D721Med (cell line): ENCODE data around the gene KIFC3.

ENCODE experiments used
- DNase-seq: peaks from one replicate; pipeline ENCODE4 v3.0.0; 2011; ENCODE audit warnings: low spot score; ENCODE audit not compliant: insufficient read length
- FAIRE-seq: peaks from 2 replicates; lab custom pipeline; 2011; peaks lifted over from hg19 to GRCh38; lab: Jason Lieb, UNC
- TF ChIP-seq, protein P1 (sequence below): IDR thresholded peaks from 2 replicates; pipeline ENCODE4 v1.5.1; 2012; ENCODE audit warnings: mild to moderate bottlenecking, control low read depth; ENCODE audit not compliant: insufficient read depth; ENCODE audit errors: missing control alignments

The KIFC3 gene

GRCh38 chr16:57770361-57770760 is 31.9 kb downstream of the KIFC3 start:
- FAIRE-seq: no peak
- TF ChIP-seq, protein P1, sequence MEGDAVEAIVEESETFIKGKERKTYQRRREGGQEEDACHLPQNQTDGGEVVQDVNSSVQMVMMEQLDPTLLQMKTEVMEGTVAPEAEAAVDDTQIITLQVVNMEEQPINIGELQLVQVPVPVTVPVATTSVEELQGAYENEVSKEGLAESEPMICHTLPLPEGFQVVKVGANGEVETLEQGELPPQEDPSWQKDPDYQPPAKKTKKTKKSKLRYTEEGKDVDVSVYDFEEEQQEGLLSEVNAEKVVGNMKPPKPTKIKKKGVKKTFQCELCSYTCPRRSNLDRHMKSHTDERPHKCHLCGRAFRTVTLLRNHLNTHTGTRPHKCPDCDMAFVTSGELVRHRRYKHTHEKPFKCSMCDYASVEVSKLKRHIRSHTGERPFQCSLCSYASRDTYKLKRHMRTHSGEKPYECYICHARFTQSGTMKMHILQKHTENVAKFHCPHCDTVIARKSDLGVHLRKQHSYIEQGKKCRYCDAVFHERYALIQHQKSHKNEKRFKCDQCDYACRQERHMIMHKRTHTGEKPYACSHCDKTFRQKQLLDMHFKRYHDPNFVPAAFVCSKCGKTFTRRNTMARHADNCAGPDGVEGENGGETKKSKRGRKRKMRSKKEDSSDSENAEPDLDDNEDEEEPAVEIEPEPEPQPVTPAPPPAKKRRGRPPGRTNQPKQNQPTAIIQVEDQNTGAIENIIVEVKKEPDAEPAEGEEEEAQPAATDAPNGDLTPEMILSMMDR: no peak
- no peak for DNase-seq

- FAIRE-seq (no peak), DNase-seq (no peak)
- TF ChIP-seq, protein P1: no peak
These were observed 32.6 kb downstream of the KIFC3 start for GRCh38 chr16:57769541-57770145.

DNA sequence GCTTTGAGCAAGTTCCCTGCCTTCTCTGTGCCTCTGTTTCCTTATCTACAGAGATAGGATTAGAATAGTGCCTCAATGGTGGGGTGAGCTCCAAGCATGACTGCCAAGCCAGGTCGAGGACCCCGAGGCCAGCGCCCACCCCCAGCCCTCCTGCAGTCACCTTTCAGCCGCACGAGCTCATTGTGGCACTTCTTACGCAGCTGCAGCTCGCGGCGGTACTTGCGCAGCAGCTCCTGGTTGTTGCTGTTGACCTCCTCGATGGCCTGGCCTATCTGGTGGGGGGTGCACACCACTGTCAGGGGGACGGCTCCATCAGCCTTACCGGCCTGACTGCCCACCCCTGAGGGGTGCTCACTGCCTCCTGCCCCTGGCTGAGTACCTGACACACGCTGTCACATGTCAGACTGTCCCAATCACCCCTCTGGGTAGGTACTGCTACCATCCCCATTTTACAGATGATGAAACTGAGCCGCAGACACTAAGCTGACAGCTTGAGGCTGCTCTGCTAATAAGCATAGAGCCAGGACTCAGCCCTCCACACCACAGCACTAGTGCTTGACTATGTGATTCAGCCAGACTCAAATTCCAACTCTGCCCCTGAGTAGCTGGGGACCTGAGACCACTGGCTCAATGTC is 35.5 kb downstream of the KIFC3 start:
- FAIRE-seq: no peak
- TF ChIP-seq, protein P1: no peak
- no peak for DNase-seq

- FAIRE-seq (no peak), DNase-seq (no peak)
- TF ChIP-seq, protein P1: no peak
These were observed 37.0 kb downstream of the KIFC3 start for GRCh38 chr16:57765160-57765728.

DNA sequence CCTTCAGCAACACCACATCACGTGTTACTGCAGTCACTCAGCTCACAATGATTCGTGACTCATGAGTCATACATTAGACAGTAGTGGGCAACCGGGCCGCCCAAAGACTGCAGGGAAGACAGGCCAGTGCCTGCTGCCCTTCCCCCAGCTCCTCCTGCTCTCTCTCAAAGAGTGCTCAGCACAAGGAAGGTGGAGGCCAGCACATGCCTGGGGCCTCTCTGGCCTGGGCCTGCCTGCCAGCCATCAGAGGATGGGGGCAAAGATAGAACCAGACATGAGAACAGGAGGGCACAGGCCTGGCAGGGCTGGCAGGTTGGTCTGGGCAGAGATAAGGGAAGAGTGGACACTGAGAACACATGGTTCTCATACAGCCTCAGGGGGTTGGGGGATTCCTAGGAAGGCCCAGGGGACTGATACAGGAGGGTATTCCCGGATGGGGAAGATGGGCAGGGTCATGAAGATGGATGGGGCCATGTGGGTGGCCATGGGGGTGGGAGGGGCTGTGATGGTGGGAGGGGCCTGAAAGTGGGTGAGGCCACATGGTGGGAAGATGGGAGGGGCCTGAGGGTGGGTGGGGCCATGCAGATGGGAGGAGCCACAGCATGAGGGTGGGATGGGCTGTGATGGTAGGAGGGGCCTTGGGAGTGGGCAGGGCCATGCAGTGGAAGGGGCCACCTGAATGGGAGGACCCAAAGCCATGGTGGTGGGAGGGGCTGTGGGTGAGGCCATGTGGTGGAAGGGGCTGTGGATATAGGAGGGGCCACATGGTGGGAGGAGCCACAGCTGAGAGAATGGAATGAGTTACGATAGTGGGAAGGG is 37.7 kb downstream of the KIFC3 start:
- TF ChIP-seq, protein P1: no peak
- DNase-seq (no peak), FAIRE-seq (no peak)

DNA sequence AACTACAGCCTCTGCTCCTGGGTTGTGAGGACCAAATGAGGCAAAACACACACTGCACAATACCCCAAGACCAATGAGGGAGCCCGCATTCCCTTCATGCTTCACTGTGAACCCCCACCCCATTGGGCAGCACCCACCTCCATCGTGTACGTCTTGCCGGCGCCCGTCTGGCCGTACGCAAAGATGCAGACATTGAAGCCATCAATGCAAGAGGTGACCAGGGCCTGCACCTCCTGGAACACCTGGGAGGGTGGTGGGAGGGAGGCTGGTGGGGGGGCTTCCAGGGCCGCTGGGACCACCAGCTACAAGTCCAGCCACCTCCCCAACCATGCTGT is 38.3 kb downstream of the KIFC3 start:
- FAIRE-seq: no peak
- TF ChIP-seq, protein P1: no peak
- no peak for DNase-seq
